Activated CD4-positive, alpha-beta T cell treated with anti-CD3 and anti-CD28 coated beads, Interleukin-2, amount 10 ng/mL, durations not matched to agents 7 days and 5 days (primary cell): ENCODE results near the gene TMEM170B. TPM values are rescaled to one million over a fixed set of nuclear protein-coding genes. Genes with fewer than 3 reads are reported as not detected.

ENCODE experiments used
- CTCF ChIA-PET: fragments of 350-600 bp; sonication (Branson Sonifier 250); formaldehyde crosslinking; loops from one replicate; lab custom pipeline; 2021; ENCODE audit warnings: antibody characterized with exemption; lab: Charles Lee
- POLR2A ChIA-PET: fragments of 350-600 bp; sonication (Branson Sonifier 250); formaldehyde crosslinking; loops from one replicate; lab custom pipeline; 2021; ENCODE audit warnings: antibody characterized with exemption; lab: Charles Lee
- DNase-seq: peaks from one replicate; pipeline ENCODE4 v3.0.0-alpha.2; 2020
- H3K27ac Mint-ChIP-seq: one replicate; pipeline ENCODE4 v1.8.0; 2021; ENCODE audit warnings: mild to moderate bottlenecking, moderate library complexity, mixed read lengths
- H3K27me3 Mint-ChIP-seq: one replicate; pipeline ENCODE4 v1.8.0; 2021; ENCODE audit warnings: mixed read lengths
- H3K36me3 Mint-ChIP-seq: one replicate; pipeline ENCODE4 v1.8.0; 2021; ENCODE audit warnings: low read depth, mixed read lengths
- H3K4me1 Mint-ChIP-seq: one replicate; pipeline ENCODE4 v1.8.0; 2021; ENCODE audit warnings: mixed read lengths
- H3K4me3 Mint-ChIP-seq: one replicate; pipeline ENCODE4 v1.8.0; 2021; ENCODE audit warnings: mild to moderate bottlenecking, moderate library complexity, mixed read lengths
- H3K9me3 Mint-ChIP-seq: one replicate; pipeline ENCODE4 v1.8.0; 2021; ENCODE audit warnings: mixed read lengths
- total RNA-seq, 2 experiments: library from RNA; stranded (reverse); gene quantifications; one replicate each; pipeline ENCODE4 v1.2.3, GENCODE V29; 2021

Gene TMEM170B
- total RNA-seq, 2 experiments from 2014 or later: 0.81 to 0.82 TPM

- H3K4me1 Mint-ChIP-seq: no peaks in the 10 kb centered on the region
- H3K27ac Mint-ChIP-seq: no peak overlapping the region
- POLR2A ChIA-PET: no interaction called here
Measured at GRCh38 chr6:11575408-11576033, 38.0 kb downstream of the TMEM170B start.

DNA sequence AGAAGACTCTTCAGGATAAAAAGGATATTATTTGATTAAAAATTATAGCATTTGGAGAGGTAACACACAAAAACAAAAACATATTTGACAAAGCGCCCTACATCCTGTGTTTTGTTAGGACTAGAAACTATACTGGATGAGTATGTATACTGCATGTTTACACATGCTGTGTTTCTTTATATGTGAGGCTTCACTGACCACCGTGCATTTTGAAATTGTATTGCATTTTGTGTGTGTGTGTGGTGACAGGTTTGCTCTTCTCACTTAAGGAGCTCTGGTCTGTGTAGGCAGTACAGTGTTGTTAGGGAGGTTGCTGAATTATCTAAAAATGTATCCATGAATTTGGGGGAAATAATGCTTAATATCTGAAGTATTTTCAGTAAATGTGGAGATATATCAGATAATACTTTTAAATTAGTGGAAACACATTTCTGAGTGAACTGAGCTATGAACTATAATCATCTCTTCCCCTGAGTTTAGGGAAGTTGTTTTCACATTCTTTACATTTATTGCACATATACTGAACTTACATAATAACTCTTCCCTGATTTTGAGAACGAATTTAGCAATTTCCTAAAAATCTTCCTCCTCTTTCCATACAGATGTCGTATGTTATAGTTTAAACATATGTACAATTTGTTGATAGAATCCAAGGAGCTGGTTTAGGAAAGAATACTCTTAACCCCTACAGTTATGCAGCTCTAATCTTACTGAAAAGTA, 43.3 kb downstream of the TMEM170B start:
- Mint-ChIP-seq H3K4me3 (no peak overlapping the region), H3K36me3 (no peaks in the 10 kb centered on the region), H3K4me1 (no peaks in the 10 kb centered on the region), H3K27ac (no peak overlapping the region), H3K27me3 (peaks cover 1% of the 10 kb centered on the region), H3K9me3 (no peaks in the 10 kb centered on the region)
- POLR2A ChIA-PET: no interaction called here
- CTCF ChIA-PET: no interaction called here
- DNase-seq: no peak

More at GRCh38 chr6:11575408-11576033, 38.0 kb downstream of the TMEM170B start:
- DNase-seq: peak; percentile 60
- no peaks in the 10 kb centered on the region for H3K9me3 Mint-ChIP-seq
- H3K36me3 Mint-ChIP-seq: no peaks in the 10 kb centered on the region
- CTCF ChIA-PET: interaction anchor here (0.7 to 1.6 kb wide), 7 partner anchors 8 to 815 kb away, joined by 3 to 6 read pairs (median 3); no protein-coding TSS in a partner anchor
- H3K4me3 Mint-ChIP-seq: no peak overlapping the region
- no peaks in the 10 kb centered on the region for H3K27me3 Mint-ChIP-seq

DNA sequence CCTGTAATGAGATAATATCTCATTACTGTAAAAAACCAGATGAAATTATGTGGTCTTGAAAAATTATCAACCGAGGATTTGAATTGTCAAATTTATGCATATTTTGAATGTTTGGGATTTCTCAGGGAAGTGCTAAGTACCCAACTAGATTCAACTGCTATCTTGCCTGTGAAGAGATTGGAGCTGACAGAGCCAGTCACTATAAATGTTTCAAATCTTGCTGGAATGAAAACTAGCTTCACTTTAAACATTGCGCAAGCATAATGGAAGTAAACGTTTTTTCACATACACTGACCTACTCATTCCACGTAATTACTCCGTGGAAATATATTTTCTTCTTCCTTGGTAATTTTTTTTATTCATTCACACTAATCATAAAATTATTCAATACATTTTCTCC, 46.7 kb downstream of the TMEM170B start:
- no peak for DNase-seq
- peaks cover 1% of the 10 kb centered on the region for H3K27me3 Mint-ChIP-seq
- no peaks in the 10 kb centered on the region for H3K9me3 Mint-ChIP-seq
- ChIA-PET POLR2A (no interaction called here), CTCF (interaction anchor here (1.0 to 1.6 kb wide), 2 partner anchors 10 to 22 kb away, joined by 3 to 4 read pairs; no protein-coding TSS in a partner anchor)
- H3K4me3 Mint-ChIP-seq: no peak overlapping the region
- H3K36me3 Mint-ChIP-seq: no peaks in the 10 kb centered on the region
- H3K27ac Mint-ChIP-seq: no peak overlapping the region
- H3K4me1 Mint-ChIP-seq: no peaks in the 10 kb centered on the region

DNA sequence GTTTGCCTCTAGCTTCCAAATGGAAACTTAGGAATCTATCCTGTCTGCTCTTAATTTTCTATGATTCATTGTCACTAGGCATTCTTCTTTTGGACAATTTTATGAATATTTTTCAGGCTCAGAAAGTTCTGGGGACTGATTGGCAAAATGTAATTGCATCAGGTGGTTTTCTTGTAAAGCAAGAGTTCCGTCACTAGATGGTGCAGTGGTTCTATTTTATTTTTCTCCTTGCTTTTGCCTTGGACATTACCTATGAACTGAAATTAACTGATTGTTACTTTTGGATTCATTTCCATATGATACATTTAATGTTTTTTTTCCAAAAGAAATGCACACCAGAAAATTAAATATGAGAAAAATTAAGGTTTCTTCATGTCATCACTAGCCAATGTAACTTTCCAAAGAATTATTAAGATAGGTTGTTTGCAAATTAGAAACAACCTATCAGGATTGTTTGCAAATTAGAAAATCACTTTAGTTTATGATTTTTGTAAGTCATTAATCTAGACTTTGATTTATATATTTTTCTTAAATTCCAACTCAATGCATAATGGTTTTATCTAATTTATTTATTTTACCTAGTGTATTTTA, 48.0 kb downstream of the TMEM170B start:
- no peak overlapping the region for H3K4me3 Mint-ChIP-seq
- H3K27me3 Mint-ChIP-seq: peaks cover 1% of the 10 kb centered on the region
- POLR2A ChIA-PET: no interaction called here
- CTCF ChIA-PET: interaction anchor here (0.7 kb wide), 1 partner anchor 714 kb away, joined by 3 read pairs; no protein-coding TSS in a partner anchor
- DNase-seq: no peak
- no peaks in the 10 kb centered on the region for H3K4me1 Mint-ChIP-seq
- H3K27ac Mint-ChIP-seq: no peak overlapping the region
- H3K36me3 Mint-ChIP-seq: no peaks in the 10 kb centered on the region
- no peaks in the 10 kb centered on the region for H3K9me3 Mint-ChIP-seq

GRCh38 chr6:11586117-11586516, 48.6 kb downstream of the TMEM170B start:
- Mint-ChIP-seq H3K27ac (no peak overlapping the region), H3K4me3 (no peak overlapping the region), H3K27me3 (peaks cover 1% of the 10 kb centered on the region), H3K9me3 (no peaks in the 10 kb centered on the region), H3K36me3 (no peaks in the 10 kb centered on the region), H3K4me1 (no peaks in the 10 kb centered on the region)
- DNase-seq: no peak
- ChIA-PET CTCF (interaction anchor here (0.7 kb wide), 1 partner anchor 713 kb away, joined by 3 read pairs; no protein-coding TSS in a partner anchor), POLR2A (no interaction called here)

- no peaks in the 10 kb centered on the region for H3K9me3 Mint-ChIP-seq
- no peak for DNase-seq
- no peak overlapping the region for H3K27ac Mint-ChIP-seq
- H3K27me3 Mint-ChIP-seq: peaks cover 1% of the 10 kb centered on the region
- ChIA-PET CTCF (interaction anchor here (0.7 kb wide), 1 partner anchor 713 kb away, joined by 3 read pairs; no protein-coding TSS in a partner anchor), POLR2A (no interaction called here)
- no peaks in the 10 kb centered on the region for H3K4me1 Mint-ChIP-seq
- H3K36me3 Mint-ChIP-seq: no peaks in the 10 kb centered on the region
- no peak overlapping the region for H3K4me3 Mint-ChIP-seq
Measured at GRCh38 chr6:11586536-11586935, 49.0 kb downstream of the TMEM170B start.

GRCh38 chr6:11589261-11589660, 51.7 kb downstream of the TMEM170B start:
- DNase-seq: no peak
- Mint-ChIP-seq H3K36me3 (no peaks in the 10 kb centered on the region), H3K27ac (no peak overlapping the region), H3K4me3 (no peak overlapping the region), H3K27me3 (no peaks in the 10 kb centered on the region), H3K4me1 (no peaks in the 10 kb centered on the region), H3K9me3 (no peaks in the 10 kb centered on the region)
- ChIA-PET POLR2A (no interaction called here), CTCF (no interaction called here)

- Mint-ChIP-seq H3K27me3 (no peaks in the 10 kb centered on the region), H3K36me3 (no peaks in the 10 kb centered on the region), H3K4me3 (no peak overlapping the region), H3K9me3 (no peaks in the 10 kb centered on the region), H3K27ac (no peak overlapping the region), H3K4me1 (no peaks in the 10 kb centered on the region)
- ChIA-PET POLR2A (no interaction called here), CTCF (interaction anchor here (0.6 kb wide), 1 partner anchor 10 kb away, joined by 3 read pairs; no protein-coding TSS in a partner anchor)
- DNase-seq: no peak
Measured at GRCh38 chr6:11592294-11592906, 54.9 kb downstream of the TMEM170B start.

- POLR2A ChIA-PET: no interaction called here
Measured at GRCh38 chr6:11593096-11593495, 55.5 kb downstream of the TMEM170B start.

GRCh38 chr6:11595903-11596302, 58.4 kb downstream of the TMEM170B start:
- POLR2A ChIA-PET: no interaction called here
- H3K4me1 Mint-ChIP-seq: no peaks in the 10 kb centered on the region
- no peaks in the 10 kb centered on the region for H3K27me3 Mint-ChIP-seq
- DNase-seq: no peak
- no peaks in the 10 kb centered on the region for H3K36me3 Mint-ChIP-seq
- no peaks in the 10 kb centered on the region for H3K9me3 Mint-ChIP-seq
- no peak overlapping the region for H3K27ac Mint-ChIP-seq
- H3K4me3 Mint-ChIP-seq: no peak overlapping the region
- CTCF ChIA-PET: interaction anchor here (0.6 to 0.8 kb wide), 4 partner anchors 30 to 691 kb away, joined by 3 to 4 read pairs (median 3); no protein-coding TSS in a partner anchor

More at GRCh38 chr6:11593096-11593495, 55.5 kb downstream of the TMEM170B start:
- Mint-ChIP-seq H3K27ac (no peak overlapping the region), H3K9me3 (no peaks in the 10 kb centered on the region), H3K27me3 (no peaks in the 10 kb centered on the region), H3K4me1 (no peaks in the 10 kb centered on the region), H3K36me3 (no peaks in the 10 kb centered on the region), H3K4me3 (no peak overlapping the region)
- CTCF ChIA-PET: interaction anchor here (0.6 kb wide), 1 partner anchor 9 kb away, joined by 3 read pairs; no protein-coding TSS in a partner anchor
- DNase-seq: no peak

DNA sequence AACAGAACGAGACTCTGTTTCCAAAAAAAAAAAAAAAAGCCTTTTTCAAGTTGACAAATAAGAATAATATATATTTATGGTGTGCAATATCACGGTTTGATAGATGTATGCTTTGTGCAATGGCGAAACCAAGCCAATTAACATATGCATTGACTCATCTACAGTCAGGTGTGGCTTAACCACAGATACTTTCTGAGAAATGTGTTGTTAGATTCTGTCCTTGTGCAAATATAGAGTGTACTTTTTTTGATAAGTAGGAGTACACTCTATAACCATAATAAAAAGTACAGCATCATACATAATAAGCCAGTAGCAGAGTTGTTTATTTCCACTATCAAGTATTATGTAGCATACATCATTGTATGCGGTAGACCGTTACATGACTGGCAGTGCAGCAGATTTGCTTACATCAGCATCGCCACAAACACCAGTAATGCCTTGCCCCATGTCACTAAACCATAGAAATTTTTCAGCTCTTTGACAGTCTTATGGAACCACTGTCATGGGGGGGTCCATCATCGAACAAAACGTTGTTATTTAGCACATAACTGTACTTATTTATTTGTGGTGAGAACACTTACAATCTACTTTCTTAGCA, 59.2 kb downstream of the TMEM170B start:
- POLR2A ChIA-PET: no interaction called here
- Mint-ChIP-seq H3K27ac (no peak overlapping the region), H3K9me3 (no peaks in the 10 kb centered on the region), H3K4me1 (no peaks in the 10 kb centered on the region), H3K4me3 (no peak overlapping the region), H3K36me3 (no peaks in the 10 kb centered on the region), H3K27me3 (no peaks in the 10 kb centered on the region)
- CTCF ChIA-PET: interaction anchor here (0.6 to 0.8 kb wide), 4 partner anchors 29 to 691 kb away, joined by 3 to 5 read pairs (median 4); no protein-coding TSS in a partner anchor
- no peak for DNase-seq

- no peaks in the 10 kb centered on the region for H3K4me1 Mint-ChIP-seq
- ChIA-PET POLR2A (no interaction called here), CTCF (no interaction called here)
- no peak overlapping the region for H3K4me3 Mint-ChIP-seq
- no peaks in the 10 kb centered on the region for H3K9me3 Mint-ChIP-seq
- no peak for DNase-seq
- H3K36me3 Mint-ChIP-seq: no peaks in the 10 kb centered on the region
- H3K27me3 Mint-ChIP-seq: no peaks in the 10 kb centered on the region
- H3K27ac Mint-ChIP-seq: no peak overlapping the region
Measured at GRCh38 chr6:11598687-11599086, 61.1 kb downstream of the TMEM170B start.
